Measurements from ENCODE around the gene WNT7A.

WNT7A gene

DNA sequence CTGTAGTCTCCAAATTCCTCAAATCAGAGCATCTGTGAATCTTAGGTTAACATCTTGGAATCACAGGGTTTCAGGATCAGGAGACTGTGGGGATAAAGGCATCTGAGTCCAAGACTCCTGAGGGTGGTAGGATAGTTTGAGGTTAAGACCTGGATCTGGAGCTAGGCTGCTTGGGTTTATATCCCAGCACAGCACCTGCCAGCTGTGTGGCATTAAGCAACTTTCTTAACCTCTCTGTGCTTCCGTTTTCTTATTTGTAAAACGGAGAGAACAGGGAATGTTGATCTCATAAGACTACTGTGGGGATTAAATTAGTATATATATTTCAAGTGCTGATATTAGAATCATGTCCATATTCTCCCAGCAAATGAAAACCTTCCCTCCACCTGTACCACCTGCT is 33.6 kb downstream of the WNT7A start:
- DNase-seq (ENCODE audit: low read depth): no peak

DNA sequence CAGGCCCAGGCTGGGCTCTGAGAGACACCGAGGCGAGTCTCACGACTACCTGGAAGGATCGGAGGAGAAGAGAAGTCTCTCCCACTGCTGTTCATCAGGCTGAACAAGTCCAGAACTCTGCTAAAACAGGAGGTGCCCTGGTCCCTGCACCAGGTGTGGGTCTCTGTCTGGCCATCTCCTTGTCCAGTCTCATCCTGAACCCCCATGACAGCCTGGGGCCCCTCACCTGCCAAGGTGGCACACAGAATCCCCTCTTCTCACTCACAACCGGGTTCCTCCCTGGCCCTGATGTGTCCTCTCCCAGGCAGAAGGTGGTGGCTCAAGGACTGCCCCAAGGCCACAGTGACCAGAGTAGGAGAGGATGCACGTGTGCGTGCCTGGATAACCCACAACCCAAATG is 34.1 kb downstream of the WNT7A start:
- DNase-seq (ENCODE audit: low read depth): no peak

DNA sequence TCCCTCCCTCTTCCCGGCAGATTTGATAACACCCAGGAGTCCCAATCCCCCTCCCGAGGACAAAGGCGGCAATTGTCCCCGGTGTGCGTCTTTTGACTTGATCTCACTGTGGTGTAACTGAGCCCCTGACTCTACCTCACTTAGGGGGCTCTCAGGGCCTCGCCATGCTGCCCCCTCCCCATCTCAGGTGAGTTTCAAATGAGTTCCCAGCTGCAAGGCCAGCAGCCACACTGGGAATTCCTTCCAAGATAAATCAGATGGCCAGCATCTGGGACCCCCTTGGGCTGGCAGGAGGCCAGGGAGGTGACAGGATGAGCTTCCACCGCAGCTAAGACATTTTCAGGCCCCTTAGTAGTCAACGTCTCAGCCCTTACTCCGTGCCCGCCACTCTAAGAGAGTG is 35.0 kb downstream of the WNT7A start:
- no peak for DNase-seq (ENCODE audit: low read depth)

DNA sequence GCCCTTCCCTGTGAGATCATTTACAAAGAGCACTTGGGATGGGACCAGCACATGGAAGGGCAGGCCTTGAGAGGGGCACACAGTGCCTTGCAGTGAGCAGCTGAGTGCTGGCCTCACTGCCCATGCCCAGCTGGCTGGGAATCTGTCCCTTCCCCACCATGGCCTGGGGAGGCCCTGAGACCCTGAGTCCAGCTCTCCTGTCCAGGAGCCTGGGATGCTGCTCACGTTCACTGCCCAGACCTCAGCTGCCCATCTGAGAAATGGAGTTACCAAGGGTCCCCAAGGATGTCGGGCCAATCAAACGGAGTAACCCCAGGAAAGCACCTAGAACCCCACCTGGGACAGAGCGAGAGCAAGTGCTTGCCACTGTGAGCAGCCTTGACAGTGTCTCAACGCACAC is 35.6 kb downstream of the WNT7A start:
- DNase-seq (ENCODE audit: low read depth): no peak

DNA sequence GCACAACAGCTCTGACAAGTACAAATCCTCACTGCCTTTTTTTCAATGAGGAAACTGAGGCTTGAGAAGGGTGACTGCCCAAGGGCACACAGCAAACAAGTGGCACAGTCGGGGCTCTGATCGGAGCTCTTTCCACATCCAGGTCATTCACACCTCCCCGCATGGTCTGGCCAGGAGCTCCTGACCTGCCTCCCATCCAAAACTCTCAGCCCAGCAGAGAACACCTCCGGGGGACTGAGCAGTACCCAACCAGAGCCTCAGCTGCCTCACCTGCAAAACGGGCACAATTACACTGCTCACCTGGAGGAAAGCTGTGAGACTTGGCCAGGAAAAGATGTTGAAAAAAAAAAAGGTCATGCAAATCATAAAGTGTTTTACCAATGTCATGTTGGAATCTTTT is 36.5 kb downstream of the WNT7A start:
- DNase-seq (ENCODE audit: low read depth): no peak

DNA sequence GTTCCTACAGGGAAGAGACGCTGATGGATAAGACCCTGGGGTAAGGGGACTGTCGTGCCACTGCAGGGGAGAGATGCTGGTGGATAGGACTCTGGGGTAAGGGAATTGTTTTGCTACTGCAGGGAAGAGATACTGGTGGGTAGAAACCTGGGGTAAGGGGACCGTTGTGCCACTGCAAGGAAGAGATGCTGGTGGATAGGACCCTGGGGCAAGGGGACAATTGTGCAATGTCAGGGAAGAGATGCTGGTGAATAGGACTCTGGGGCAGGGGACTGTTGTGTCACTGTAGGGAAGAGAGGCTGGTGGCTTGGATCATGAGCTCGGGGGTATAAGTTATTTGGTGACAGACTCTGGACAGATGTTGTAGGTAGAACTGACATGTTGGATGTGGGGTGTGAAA is 37.6 kb downstream of the WNT7A start:
- DNase-seq (ENCODE audit: low read depth): no peak

DNA sequence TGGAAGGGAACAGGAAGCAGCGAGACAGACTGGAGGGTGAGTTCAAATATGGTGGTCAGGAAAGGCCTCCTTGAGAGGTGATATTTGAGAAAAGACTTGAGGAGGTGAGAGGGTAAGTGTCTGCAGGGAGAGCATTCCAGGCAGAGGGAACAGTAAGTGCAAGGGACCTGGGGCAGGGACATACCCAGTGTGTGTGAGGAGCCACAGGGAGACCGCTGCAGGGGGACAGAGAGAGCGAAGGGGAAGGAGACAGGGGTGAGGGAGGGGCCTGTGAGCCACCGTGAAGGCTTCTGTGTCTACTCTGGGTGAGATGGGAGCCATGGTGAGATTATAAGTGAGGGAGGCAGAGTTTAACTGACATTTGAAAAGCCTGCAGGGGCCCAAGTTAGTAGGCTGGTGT is 38.0 kb downstream of the WNT7A start:
- no peak for DNase-seq (ENCODE audit: low read depth)

DNA sequence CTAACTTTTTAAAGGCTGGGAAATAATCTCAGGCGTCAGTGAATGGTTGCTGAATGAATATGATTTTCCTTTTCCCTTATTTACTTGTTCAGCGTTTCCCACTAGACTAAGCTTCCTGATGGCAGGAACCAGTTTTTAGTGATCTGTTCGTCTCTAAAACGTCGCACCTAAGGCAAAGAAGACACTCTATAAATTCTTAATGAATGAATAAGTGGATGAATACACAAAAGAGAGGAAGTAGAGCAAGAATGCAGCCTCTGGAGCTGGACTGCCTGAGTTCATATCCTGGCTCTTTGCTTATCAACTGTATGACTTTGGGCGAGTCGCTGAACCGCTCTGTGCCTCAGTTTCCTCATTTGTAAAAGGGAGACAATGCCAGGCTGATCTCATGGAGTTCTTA is 38.7 kb downstream of the WNT7A start:
- peak; percentile 45 for DNase-seq (ENCODE audit: low read depth)

DNA sequence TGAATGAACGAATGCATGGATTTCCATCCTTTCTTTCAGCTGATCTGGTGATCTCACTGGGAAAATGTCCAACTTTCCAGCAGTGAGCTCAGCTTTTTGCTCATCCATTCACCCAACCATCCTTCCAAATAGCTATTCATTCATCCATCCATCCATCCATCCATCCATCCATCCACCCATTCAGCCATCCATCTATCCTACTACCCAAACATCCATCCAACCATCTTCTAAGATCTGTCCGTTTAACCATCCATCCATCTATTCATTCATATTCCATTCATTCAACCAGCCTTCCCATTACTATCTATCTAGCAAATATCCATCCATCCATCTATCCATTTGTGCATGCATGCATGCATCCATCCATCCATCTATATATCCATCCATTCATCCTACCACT is 39.4 kb downstream of the WNT7A start:
- no peak for DNase-seq (ENCODE audit: low read depth)

DNA sequence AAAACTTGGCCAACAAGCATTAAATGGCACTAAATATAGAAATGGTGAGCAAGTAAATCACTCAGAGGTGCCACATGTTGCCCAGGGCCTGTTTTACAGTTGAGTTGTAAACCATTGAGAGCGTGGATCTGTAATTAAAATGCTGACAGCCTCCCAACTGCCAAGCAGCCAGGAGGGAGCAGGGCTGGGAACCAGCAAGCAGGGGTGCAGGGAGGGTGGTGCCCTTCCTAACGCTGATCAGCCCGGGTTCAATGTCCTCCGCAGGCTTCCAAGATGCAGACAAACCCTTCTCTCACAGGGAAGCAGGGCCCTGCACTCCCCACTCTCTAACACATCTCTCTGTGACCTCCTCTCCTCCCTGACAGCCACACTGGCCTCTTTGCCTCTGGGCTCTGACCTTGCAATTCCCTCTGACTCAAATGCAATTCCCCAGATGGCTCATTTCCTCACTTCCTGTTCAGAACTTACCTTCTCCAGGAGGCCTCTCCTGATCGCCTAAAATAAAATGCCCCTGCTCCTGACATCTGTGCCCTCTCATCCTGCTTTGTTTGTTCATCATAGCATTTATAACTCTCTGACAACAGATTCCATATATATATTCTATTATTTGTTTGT is 40.0 kb downstream of the WNT7A start:
- peak; percentile 22 for DNase-seq (ENCODE audit: low read depth)

DNA sequence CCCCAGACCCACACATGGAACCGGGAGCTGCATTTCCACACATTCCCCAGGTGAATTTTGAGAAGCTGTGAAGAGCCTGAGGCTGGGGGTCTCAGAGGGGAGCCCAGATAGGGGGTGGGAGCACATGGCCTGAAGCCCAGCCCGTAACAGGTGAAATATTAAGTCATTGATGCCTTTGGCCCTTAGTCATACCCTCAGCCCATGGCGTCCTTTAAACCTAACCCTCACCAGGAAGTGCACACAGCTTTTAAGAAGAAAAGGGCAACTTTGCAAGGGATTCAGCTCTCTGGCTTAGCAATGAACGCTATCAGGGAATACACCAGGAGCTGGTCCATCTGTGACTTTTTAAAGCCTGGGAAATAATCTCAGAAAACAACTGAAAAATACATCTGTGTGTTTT is 40.6 kb downstream of the WNT7A start:
- DNase-seq (ENCODE audit: low read depth): peak; percentile 17

DNA sequence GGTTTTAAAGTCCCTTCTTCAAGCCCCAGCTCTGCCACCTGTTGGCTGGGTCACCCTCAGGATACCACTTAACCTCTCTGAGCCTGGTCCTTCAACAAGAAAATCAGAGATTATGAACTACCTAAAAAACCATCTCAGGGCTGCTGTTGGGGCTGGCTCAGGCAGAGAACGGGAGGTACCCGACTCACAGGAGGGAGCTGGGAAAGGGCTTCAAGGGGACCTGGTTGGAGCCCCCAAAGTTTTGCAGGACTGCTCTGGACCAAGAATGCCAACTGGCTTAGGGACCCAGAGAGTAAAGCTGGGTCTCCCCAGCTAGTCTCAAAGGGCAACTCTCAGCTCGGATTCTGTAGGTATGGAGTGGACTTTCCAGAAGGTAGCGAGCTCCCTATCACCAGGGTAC is 41.5 kb downstream of the WNT7A start:
- DNase-seq (ENCODE audit: low read depth): no peak

DNA sequence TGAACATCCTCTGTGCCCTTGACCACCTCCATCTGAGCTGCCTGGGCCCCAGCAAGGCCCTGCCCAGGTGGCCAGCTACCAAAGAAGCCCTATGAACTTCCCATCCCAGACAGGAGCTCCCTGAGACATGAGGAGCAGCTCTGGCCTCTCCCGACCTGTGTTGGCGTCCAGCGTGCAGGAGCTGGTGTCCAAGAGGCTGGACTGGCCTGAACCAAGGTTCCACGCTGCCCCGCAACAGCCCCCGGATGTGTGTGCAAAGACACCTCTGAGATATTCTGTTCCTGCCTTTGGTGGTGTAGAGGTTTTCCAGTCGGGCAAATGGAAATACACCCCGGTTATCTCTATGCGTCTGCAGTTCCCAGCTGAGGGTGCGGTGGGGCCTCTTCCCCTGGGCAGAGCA is 42.1 kb downstream of the WNT7A start:
- no peak for DNase-seq (ENCODE audit: low read depth)

DNA sequence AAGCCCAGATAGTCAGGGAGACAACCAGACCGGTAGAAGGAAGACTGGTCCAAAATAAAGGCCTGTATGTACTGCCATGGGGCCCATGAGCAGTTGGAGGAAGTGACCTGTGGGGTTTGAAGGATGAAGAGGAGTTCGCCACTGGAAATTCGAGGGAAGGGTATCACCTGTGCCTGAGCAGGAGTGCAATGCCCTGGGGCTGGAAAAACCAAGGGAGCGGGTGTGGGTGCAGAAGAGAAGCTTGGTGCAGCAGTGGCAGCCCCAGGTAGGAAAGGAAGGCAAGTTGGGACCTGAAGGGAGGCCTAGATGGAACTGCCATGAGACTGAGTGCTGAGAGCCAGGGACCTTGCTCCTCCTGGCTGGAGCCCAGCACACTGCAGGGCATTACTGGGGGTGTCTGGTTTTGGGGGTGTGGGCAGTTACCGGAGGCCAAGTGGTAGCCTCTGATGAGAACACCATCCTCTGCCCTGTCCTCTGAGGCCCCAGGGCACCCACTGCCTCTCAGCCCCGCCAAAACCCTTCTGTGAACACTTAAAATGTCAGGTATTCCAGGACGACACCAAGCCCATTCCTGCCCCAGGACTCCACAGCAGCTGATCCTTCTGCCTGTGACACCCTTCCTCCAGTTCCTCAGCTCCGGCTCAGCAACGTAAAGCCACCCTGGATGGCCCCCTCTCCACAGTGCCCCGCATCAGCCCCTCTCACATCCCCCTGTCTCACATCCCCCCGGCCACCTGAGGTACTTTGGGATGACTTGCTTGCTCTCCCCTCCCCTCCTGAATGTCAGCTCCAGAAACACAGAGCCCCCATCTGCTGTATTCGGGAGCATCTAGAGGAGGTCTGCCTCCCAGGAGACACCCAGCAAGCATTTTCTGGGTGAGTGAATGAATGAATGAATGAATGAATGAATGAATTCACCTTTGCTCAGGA is 42.9 kb downstream of the WNT7A start:
- no peak for DNase-seq (ENCODE audit: low read depth)

DNA sequence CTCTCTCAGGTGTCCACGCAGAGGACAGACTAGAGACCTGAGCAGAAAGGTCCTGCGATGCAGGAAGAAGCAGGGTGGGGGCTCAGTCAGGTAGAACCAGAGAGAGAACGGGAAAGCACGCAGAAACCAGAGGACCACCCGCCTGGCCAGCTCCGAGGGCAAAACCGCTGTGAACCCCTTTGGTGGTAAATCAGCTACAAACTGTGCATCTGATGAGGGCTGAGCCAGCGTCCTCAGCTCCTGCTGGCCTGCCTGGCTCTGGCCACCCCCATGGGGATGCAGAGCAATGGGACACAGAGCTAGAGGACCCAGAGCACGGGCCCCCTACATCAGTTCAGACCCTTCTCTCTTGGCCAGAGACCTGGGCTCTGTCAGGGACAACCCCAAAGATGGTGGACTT is 44.6 kb downstream of the WNT7A start:
- DNase-seq (ENCODE audit: low read depth): no peak

DNA sequence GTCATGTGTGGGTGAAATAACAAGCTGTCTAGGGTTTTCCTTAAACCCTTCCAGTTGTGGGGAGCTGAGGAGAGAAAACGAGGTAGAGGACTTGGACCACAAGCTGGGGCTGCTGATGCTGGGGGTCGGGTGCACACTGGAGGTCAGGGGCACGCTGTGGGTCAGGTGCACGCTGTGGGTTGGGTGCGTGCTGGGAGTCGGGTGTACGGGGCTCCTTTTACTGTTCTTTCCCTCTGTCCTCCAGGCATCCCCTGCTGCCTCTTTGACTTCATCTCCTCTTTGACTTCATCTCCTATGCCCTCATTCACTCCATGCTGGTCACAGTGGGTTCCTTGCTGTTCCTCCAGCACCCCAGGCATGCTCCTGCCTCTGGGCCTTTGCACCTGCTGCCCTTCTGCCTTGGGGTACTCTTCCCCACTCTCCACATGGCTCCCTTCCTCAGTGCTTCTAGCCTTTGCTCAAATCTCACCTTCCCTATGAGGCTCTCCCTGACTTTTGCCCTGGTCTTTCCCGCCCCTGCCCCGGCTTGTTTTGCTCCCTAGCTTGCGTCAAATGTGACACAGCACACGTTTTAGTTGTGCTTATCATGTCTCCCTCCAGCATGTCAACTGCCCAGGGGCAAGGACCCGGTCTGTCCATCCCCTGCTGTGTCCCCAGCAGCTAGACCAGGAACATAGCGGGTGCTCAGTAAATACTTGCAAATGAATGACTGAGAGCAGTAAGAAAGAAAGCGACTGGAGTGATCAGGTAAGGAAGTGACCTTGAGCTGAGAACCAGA is 45.4 kb downstream of the WNT7A start:
- no peak for DNase-seq (ENCODE audit: low read depth)

DNA sequence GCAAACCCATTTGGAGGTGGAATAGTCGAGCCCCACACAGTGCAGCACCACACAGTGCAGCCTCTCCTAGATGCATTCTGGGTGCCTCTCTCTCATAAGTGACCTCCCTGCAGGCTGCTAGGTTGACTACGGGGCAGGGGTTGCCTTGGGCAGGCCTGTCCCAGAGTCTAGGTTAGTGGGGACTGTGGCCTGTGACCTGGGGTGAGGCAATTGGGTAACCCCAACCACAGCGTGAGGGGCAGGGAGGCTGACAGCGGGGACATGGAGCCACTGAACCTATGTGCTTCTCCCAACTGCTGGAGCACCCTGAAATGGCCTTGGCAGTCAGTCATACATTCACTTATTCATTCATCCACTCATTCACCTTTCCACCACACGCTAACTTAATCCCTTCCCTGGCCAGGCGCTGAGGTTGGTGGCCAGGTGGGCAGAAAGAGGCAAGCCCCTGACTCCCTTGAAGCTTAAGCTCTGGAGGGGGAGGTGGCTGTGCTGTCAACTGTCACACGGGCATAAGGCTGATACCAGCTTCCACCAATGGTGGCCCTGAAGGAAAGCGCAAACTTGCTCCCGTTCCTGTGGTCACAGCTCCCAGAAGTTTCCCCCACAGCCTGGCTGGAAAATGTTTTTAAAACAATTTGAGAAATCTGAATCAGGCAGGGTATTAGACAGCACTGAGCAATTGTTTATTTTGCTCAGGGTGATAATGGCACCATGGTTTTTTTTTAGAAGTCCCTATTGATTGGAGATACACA is 46.2 kb downstream of the WNT7A start:
- no peak for DNase-seq (ENCODE audit: low read depth)

DNA sequence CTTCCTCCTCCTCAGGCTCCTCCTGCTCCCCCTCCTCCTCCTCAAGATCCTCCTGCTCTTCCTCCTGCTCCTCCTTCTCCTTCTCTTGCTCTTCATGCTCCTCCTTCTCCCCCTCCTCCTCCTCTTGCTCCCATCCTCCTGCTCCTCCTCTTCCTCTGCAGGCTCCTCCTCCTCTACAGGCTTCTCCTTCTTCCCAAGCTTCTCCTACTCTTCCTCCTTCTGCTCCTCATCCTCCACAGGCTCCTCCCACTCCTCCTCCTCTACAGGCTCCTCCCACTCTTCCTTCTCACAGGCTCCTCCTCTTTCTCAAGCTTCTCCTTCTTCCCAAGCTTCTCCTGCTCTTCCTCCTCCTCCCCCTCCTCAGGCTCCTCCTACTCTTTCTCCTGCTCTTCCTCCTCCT is 47.7 kb downstream of the WNT7A start:
- no peak for DNase-seq (ENCODE audit: low read depth)

DNA sequence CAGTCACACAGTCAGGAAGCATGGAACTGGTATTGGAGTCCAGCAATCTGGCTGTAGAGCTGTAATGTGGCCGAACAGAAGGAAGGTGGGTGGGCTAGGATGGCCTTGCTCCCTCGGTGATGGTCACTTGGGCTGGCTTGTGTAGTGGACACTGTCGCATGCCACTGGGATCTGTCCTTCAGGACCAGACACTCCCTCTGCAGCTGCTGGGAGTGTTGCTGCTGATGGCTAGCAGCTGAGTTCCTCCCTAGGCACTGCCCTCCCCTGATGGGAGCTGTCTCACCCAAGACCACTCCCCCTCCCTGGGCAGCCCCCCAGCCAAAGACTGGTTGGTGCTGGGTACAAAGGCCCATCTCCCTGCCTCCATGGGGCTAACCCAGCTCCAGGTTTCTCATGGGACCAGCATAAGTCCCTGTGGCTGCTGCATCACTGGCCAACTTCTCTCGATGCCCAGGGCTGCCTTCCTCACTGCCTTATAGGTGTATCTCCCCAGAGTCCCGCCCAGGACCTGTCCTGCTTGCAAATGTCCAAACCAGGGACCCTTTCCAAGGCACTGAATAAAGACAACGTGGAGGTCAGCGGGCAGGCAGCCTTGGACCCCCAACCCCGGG is 48.4 kb downstream of the WNT7A start:
- DNase-seq (ENCODE audit: low read depth): no peak

DNA sequence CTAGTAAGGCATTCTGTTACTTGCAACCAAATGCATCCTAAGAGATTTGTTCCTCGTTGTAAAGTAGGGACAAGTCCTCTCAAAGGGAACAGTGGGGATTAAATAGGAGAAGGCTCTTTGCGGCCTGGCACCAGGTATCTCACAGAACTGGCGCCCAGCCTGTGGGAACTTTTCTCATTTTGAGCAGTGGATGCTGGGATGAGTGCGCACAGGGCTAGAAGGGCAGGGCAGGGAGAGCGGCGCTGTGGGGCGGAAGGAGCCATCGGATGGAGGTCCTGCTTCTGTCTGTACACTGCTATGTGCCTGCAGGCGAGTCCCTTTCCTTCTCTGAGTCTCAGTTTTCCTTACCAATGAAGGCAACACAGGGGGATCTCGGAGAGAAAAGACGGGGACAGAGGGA is 50.6 kb downstream of the WNT7A start:
- no peak for DNase-seq (ENCODE audit: low read depth)

DNA sequence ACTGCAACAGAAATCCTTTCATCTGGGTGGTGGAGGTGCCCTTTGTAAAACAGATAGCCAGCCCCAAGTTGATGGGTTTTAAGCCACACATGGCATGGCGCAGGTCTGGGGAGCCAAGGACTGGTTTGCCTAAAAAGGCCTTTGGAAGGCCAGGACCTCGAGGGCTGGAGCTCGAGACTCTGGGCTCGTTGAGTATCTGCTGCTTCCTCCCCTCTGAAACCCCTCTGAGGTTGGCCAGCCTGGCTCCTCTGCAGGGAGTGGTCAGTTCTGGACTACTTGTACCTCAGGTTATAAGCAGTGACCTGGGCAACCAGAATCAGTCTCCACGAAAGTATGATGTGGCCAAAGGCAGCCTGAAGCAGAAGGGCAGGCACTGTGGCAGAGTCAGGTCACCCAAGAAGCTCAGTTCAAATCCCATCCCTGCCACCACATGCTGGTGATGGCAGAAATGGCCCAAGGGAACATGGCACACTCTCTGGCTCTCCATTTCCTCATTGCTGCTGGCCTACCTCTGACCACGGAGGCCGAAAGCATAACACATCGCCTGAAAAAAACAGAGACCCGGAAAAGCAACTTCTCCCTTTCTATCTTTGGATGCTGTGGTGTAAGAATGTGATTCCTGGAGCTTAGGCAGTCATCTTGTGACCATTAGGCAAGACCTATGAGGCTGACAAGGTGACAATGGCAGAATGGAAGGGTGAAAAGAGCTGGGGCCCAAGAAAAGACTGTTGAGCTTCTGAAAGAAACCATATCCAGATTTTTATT is 51.2 kb downstream of the WNT7A start:
- no peak for DNase-seq (ENCODE audit: low read depth)

Data from ELR (cell line).